NB4 (cell line): ENCODE results near the gene ZNF223.

Source experiments
- MYC ChIP-seq: IDR thresholded peaks from 2 replicates; pipeline ENCODE4 v1.6.1; 2011; ENCODE audit warnings: low read depth, low read length
- TF ChIP-seq, protein P1 (sequence below): IDR thresholded peaks from one replicate; pipeline ENCODE4 v1.5.1; 2012; ENCODE audit warnings: low read depth, low read length

DNA sequence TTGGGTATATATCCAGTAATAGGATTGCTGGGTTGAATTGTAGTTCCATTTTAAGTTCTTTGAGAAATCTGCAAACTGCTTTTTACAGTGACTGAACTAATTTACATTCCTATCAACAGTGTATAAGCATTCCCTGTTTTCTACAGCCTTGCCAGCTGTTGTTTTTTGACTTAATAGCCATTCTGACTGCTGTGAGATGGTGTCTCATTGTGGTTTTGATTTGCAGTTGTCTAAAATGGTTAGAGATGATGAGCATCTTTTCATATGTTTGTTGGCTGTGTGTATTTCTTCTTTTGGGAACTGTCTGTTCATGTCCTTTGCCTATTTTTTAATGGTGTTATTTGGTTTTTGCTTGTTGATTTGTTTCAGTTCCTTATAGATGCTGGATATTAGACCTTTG is 30.6 kb upstream of the ZNF223 start:
- TF ChIP-seq, protein P1, sequence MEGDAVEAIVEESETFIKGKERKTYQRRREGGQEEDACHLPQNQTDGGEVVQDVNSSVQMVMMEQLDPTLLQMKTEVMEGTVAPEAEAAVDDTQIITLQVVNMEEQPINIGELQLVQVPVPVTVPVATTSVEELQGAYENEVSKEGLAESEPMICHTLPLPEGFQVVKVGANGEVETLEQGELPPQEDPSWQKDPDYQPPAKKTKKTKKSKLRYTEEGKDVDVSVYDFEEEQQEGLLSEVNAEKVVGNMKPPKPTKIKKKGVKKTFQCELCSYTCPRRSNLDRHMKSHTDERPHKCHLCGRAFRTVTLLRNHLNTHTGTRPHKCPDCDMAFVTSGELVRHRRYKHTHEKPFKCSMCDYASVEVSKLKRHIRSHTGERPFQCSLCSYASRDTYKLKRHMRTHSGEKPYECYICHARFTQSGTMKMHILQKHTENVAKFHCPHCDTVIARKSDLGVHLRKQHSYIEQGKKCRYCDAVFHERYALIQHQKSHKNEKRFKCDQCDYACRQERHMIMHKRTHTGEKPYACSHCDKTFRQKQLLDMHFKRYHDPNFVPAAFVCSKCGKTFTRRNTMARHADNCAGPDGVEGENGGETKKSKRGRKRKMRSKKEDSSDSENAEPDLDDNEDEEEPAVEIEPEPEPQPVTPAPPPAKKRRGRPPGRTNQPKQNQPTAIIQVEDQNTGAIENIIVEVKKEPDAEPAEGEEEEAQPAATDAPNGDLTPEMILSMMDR = no peak
- no peak for TF ChIP-seq MYC
